SK-N-MC (cell line): ENCODE results near the gene FAM20C.

ENCODE experiments used
- EZH2 ChIP-seq: fragments of 200-600 bp; sonication (generic); IDR thresholded peaks from one replicate; pipeline ENCODE4 v1.6.1; 2017; ENCODE audit warnings: antibody characterized with exemption
- FOXP2 ChIP-seq: optimal IDR thresholded peaks from 2 replicates; pipeline ENCODE3; 2011; ENCODE audit warnings: mild to moderate bottlenecking, moderate library complexity; ENCODE audit not compliant: insufficient read depth; ENCODE audit errors: extremely low read length, control extremely low read depth
- POLR2AphosphoS5 ChIP-seq: IDR thresholded peaks from 2 replicates; pipeline ENCODE4 v1.6.1; 2012; ENCODE audit warnings: mild to moderate bottlenecking, low read depth, low read length, borderline replicate concordance

DNA sequence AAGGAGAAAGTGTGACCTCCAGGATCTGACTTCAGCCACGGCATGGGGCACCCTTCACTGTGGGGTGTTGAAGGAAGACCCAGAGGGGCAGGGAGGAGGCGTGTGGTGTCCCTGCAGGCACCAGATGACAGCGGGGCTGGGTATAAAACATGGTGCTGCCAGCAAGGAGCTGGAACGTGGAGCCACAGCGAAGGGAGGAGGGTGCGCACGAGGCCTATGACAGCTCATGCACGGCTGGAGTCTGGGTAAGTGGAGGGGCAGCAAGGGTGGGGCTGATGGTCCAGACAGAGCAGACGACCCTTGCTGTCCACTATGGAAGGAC is 69.8 kb downstream of the FAM20C start:
- TF ChIP-seq POLR2AphosphoS5 (no peak), EZH2 (no peak), FOXP2 (no peak)
